Transverse colon (tissue), 4 donors: ENCODE measurements around the gene WFS1.

Source experiments
- CTCF ChIP-seq, 5 experiments: fragments of 200-600 bp in 3 of 5; fragments of 450-650 bp in 2 of 5; sonication (generic) in 3 of 5; IDR thresholded peaks; 1 replicate in 2 of 5; 2 replicates in 3 of 5; pipeline ENCODE4 v1.5.1; 2016 to 2017; ENCODE audit warnings: antibody characterized with exemption in 5 of 5, inconsistent platforms in 3 of 5, mild to moderate bottlenecking in 2 of 5, moderate library complexity in 1 of 5
- POLR2AphosphoS5 ChIP-seq, 3 donors: sonication (generic); formaldehyde crosslinking; IDR thresholded peaks; one replicate each; pipeline ENCODE4 v1.6.1; 2016; ENCODE audit warnings: antibody characterized with exemption in 3 of 3

- TF ChIP-seq POLR2AphosphoS5 (IDR thresholded peaks at IDR 0.05) (no peak), CTCF (IDR thresholded peaks at IDR 0.05) (no peak)
These were observed 19.2 kb downstream of the WFS1 start for GRCh38 chr4:6288871-6289270.
